GM21526 (cell line): ENCODE measurements around the gene RBM23.
"Not testable (repeated sequence)": the region's sequence is repeated elsewhere in the genome, so short reads cannot be mapped to it uniquely, and the experiment has no call there.

ENCODE experiments used
- ATAC-seq: cut with Tn5 transposase; IDR thresholded peaks from one replicate; pipeline ENCODE4 v1.9.1; 2021; ENCODE audit warnings: moderate library complexity; ENCODE audit not compliant: unreplicated experiment, low FRiP score

Gene RBM23

DNA sequence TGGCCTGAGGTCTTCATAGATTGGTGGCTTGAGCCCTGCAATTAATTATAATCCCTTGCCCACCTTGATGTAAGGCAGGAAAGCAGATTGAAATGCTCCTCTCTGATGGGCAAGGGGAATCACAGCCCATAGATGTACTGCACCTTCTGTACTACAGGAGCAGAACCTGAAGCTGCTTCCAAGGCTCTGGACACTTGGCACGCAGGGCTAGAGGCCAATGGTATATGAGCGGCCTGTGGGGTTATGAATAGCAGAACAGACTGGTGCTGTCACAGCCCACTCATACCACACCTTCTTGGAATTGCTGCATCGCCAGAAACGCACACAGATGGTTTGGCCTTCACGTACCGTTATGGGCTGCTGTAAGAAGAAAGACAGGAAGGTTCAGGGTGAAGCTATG lies 1.7 kb upstream of the RBM23 start:
- ATAC-seq = no peak

GRCh38 chr14:22919601-22919921 lies 612 bp upstream of the RBM23 start:
- ATAC-seq = peak; percentile 7

- ATAC-seq = no peak
Observed at GRCh38 chr14:22915886-22916521, 2.9 kb downstream of the RBM23 start.

DNA sequence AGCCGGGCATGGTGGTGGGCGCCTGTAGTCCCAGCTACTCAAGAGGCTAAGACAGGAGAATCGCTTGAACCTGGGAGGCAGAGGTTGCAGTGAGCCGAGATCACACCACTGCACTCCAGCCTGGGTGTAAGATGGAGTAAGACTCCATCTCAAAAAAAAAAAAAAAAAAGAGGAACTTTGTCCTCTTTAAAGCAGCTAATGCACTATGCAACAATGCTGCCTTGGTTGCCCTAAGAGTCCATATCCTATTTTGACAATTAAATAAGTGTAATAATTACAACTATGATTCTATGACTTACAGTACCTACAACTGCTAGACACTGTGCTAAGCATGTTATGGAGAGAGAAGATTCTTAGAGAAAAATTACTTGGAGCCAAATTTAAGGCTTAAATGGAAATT lies 4.1 kb downstream of the RBM23 start:
- not testable (repeated sequence) for ATAC-seq

DNA sequence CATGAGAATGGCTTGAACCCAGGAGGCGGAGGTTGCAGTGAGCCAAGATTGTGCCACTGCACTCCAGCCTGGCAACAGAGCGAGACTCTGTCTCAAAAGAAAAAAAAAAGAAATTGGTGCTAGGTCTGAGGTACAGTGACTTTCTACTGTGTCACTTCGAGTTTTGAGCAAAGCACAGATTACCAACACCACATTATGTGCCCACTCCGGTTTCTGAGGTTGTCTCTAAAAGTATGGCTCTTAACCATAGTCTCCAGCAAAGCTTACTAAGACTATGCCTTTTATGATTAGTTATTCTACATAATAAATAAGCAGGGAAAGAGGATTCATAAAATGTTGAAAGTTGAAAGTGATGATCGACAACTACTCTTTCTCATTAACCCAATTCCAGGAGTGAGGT lies 8.0 kb downstream of the RBM23 start:
- ATAC-seq = no peak

- ATAC-seq = no peak
Observed at GRCh38 chr14:22908601-22909000, 10.3 kb downstream of the RBM23 start.

- ATAC-seq = no peak
Observed at GRCh38 chr14:22907429-22907828, 11.5 kb downstream of the RBM23 start.

GRCh38 chr14:22906073-22906472 lies 12.9 kb downstream of the RBM23 start:
- ATAC-seq = no peak

DNA sequence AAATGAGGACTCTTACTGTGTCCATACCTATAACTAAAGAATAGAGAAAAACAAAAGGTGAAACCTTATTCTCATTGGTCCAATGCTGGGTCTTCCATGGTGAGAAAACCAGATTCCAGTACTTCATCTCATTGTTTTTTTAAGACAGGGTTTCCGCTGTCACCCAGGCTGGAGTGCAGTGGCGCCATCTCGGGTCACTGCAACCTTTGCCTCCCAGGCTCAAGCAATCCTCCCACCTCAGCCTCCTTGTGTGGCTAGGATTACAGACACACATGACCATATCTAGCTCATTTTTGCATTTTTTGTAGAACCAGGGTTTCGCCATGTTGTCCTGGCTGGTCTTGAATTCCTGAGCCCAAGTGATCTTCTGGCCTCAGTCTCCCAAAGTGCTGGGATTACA lies 13.3 kb downstream of the RBM23 start:
- ATAC-seq = no peak

GRCh38 chr14:22903742-22904087 lies 15.2 kb downstream of the RBM23 start:
- no peak for ATAC-seq

GRCh38 chr14:22901799-22902198 lies 17.1 kb downstream of the RBM23 start:
- no peak for ATAC-seq

GRCh38 chr14:22900081-22900799 lies 18.7 kb downstream of the RBM23 start:
- ATAC-seq = no peak

GRCh38 chr14:22898302-22899090 lies 20.5 kb downstream of the RBM23 start:
- ATAC-seq = no peak

- ATAC-seq = no peak
Observed at GRCh38 chr14:22897357-22897756, 21.6 kb downstream of the RBM23 start.

DNA sequence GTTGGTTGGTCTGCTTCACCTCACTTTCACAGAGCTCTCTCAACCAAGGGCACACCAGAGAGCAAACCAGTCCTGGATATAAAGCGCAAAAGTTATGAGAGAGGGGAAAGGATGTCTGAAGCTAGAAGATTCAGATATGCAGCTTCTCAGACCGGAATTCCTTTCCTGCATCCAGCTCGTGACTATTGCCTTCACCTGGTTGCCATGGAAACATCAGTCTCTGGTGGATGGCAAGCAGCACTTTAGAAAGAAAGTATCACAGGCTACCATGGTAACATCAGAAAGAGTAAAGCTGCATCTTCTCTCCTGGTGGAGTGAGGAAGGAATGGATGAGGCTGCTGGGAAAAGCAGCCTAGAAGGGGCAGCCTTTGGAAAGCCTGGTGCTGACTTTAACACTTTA lies 22.2 kb downstream of the RBM23 start:
- ATAC-seq = no peak

DNA sequence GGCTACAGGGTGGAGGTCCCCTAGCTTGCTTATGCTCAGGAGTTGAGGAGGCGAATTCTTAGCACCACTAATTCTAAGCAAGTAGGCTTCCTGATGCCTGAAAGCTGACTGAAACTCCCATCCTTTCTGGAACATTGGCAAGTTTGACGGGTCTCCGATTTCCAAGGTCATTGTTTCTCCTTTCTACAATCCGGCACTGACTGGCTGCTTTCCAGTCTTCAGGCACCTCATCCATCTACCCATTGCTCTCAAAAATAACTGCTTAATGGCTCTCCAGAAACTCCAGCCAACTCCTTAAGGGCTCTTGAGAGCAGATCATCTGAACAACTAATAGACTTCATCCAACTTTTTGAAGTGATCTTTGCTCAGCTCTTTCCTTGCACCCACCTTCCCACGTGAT lies 22.6 kb downstream of the RBM23 start:
- ATAC-seq = no peak

DNA sequence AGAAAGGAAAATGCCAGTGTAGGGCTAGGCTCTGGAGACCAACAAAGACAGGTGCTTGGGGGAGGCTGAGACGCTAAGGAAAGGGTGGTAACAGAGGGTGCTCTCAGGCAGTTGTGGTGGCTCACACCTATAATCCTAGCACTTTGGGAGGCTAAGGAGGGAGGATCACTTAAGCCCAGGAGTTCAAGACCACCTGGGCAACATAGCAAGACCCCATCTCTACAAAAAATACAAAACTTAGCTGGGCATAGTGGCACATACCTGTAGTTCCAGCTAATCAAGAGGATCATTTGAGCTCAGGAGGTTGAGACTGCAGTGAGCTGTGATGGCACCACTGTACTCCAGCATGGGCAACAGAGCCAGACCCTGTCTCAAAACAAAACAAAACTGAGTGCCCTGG lies 23.5 kb downstream of the RBM23 start:
- no peak for ATAC-seq

- ATAC-seq = no peak
Observed at GRCh38 chr14:22893706-22894105, 25.2 kb downstream of the RBM23 start.

DNA sequence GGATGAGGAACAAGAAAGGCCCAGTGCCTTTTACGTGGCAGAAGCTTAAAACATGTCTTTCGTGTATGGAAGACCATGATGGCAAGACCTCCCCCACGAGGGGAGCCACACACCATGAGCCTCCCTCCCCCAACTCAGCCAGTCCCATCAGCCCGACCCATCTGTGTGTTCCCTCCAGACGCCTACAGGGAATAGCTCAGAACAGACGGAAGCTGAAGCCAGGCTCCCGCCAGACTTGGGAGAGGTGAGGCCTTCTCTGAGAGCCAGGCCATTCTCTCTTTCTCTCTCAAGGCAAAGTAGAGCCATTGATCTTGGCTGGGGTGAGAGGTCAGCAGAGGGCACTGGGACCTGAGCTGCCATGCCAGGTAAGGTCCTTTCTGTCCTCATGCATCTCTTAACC lies 26.5 kb downstream of the RBM23 start:
- ATAC-seq = no peak

DNA sequence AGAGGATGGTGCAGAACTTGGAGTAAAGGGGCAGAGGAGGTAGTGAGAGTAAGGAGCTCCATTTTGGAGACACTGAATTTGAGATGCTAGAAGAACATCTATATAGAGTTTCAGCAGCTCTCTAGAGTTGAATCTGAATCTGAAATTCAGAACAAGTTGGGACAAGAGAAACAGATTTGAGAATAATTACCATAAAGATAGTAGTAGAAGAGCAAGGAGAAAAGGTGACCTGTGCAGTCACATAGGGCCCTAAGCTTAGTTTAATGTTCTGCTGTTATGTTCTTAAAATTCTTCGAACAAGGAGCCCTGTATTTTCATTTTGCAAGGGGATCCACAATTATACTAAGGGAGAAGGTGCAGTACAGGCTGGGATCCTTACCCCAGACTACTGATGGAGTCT lies 28.5 kb downstream of the RBM23 start:
- ATAC-seq = no peak

- no peak for ATAC-seq
Observed at GRCh38 chr14:22888662-22889061, 30.3 kb downstream of the RBM23 start.

- ATAC-seq = peak; percentile 37
Observed at GRCh38 chr14:22887990-22888378, 31.0 kb downstream of the RBM23 start.
